GM13977 (cell line): Measurements from ENCODE around the gene CYB5D1.

Source experiments
- DNase-seq: peaks from one replicate; pipeline ENCODE4 v3.0.0; 2012; ENCODE audit warnings: low spot score
- in situ Hi-C: fragments of 300-500 bp; cut with MboI; formaldehyde crosslinking; loops from one replicate; pipeline ENCODE4 v1.12.0; 2022; ENCODE audit warnings: low sequenced_read_pairs, low pct_unique_long_range_greater_than_20kb, mixed read lengths, inconsistent platforms; ENCODE audit not compliant: unreplicated experiment
- TF ChIP-seq, protein P1 (sequence below): IDR thresholded peaks from 2 replicates; pipeline ENCODE4 v1.5.1; 2012; ENCODE audit warnings: mild to moderate bottlenecking, control low read depth; ENCODE audit not compliant: insufficient read depth; ENCODE audit errors: extremely low read depth, missing control alignments

CYB5D1 gene

GRCh38 chr17:7882629-7883028 lies 24.8 kb downstream of the CYB5D1 start:
- TF ChIP-seq, protein P1, sequence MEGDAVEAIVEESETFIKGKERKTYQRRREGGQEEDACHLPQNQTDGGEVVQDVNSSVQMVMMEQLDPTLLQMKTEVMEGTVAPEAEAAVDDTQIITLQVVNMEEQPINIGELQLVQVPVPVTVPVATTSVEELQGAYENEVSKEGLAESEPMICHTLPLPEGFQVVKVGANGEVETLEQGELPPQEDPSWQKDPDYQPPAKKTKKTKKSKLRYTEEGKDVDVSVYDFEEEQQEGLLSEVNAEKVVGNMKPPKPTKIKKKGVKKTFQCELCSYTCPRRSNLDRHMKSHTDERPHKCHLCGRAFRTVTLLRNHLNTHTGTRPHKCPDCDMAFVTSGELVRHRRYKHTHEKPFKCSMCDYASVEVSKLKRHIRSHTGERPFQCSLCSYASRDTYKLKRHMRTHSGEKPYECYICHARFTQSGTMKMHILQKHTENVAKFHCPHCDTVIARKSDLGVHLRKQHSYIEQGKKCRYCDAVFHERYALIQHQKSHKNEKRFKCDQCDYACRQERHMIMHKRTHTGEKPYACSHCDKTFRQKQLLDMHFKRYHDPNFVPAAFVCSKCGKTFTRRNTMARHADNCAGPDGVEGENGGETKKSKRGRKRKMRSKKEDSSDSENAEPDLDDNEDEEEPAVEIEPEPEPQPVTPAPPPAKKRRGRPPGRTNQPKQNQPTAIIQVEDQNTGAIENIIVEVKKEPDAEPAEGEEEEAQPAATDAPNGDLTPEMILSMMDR: no peak
- no peak for DNase-seq
- in situ Hi-C loops: no loop called here

DNA sequence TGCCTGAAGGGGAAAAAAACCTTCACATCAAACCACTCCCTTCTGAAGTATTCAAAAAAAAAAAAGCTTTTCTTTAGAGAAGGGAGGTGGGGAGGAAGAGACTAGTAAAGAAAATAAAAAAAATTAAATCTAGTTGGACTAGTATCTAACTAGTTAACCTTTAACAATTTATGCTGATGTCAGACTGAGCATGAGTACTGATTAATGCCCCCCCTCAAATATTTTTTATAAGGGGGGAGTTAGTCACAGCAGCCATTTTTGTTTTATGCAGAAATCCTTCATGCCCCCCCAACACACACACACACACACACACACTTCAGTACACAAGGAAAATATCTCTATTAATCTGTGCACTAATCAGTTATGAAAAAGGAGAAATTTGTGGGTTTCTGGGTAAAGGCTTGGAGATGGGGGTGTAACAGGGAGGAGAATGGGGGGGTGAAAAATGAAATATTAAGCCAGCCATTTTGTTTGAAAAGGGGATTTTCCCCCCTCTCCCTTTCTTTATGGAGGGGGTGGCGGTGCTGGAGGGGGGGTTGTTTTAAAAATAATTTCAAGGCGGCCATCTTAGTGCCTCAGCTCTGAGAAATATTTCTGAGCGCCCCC lies 26.1 kb downstream of the CYB5D1 start:
- TF ChIP-seq, protein P1: no peak
- peak; percentile 73 for DNase-seq
- in situ Hi-C loops: no loop called here

DNA sequence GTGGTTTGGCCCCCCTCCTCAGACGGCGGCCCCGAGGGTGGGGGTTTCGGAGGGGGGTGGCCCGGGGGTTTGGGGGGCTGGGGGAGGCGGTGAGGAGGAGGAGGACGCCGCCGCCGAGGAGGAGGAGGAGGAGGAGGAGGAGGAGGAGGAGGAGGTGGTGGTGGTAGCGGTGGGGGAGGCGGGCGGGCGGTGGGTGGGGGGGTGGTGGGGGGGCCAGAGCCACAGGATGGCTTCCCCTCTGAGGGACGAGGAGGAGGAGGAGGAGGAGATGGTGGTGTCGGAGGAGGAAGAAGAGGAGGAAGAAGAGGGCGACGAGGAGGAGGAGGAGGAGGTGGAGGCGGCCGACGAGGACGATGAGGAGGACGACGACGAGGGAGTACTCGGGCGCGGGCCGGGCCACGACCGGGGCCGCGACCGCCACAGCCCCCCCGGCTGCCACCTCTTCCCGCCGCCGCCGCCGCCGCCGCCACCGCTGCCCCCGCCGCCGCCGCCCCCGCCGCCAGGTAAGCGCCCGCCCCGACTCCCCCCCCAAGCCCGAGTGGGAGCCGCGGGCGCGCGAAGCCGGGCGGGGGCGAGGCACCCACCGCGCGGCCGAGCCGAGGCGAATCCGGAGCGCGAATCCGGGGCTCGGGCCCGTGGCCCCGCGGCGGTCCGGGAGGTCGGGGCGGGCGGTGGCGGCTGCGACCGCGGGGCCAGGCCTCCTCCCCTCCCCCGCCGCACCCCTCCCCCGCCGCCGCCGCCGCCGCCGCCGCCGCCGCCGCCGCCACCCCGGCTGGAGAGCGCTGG lies 27.0 kb downstream of the CYB5D1 start:
- in situ Hi-C loops: no loop called here
- peak; percentile 46 for DNase-seq
- TF ChIP-seq, protein P1: no peak

- DNase-seq: peak; percentile 83
- TF ChIP-seq, protein P1: no peak
- in situ Hi-C loops: no loop called here
These were observed 27.8 kb downstream of the CYB5D1 start for GRCh38 chr17:7885367-7886226.

- in situ Hi-C loops: no loop called here
- TF ChIP-seq, protein P1: no peak
- peak; percentile 64 for DNase-seq
These were observed 28.6 kb downstream of the CYB5D1 start for GRCh38 chr17:7886227-7887037.

- TF ChIP-seq, protein P1: no peak
- in situ Hi-C loops: no loop called here
- DNase-seq: no peak
These were observed 29.3 kb downstream of the CYB5D1 start for GRCh38 chr17:7887038-7887481.
